Neural cell (in vitro differentiated cells): ENCODE measurements around the gene CAGE1. TPM values are rescaled to one million over a fixed set of nuclear protein-coding genes. Genes with fewer than 3 reads are reported as not detected.

ENCODE experiments used
- H2AFZ ChIP-seq: fragments of 200-600, 300-800 bp; sonication (generic), shearing (Covaris generic); 2 replicates; pipeline ENCODE4 v1.6.0; 2014; ENCODE audit warnings: low read depth, mild to moderate bottlenecking, antibody characterized with exemption, low read length, moderate library complexity
- H3F3A ChIP-seq: fragments of 200-600 bp; shearing (Covaris generic); 2 replicates; pipeline ENCODE4 v1.6.1; 2016; ENCODE audit warnings: mild to moderate bottlenecking, moderate library complexity, mixed read lengths, antibody characterized with exemption, low read length; ENCODE audit not compliant: insufficient read depth, poor library complexity, severe bottlenecking
- H3K27ac ChIP-seq: fragments of 200-600, 300-800 bp; sonication (generic), shearing (Covaris generic); 2 replicates; pipeline ENCODE4 v1.5.1; 2014; ENCODE audit warnings: mild to moderate bottlenecking, low read length, moderate library complexity
- H3K27me3 ChIP-seq: fragments of 300-800, 200-600 bp; sonication (generic), shearing (Covaris generic); 2 replicates; pipeline ENCODE4 v1.6.0; 2014; ENCODE audit warnings: mild to moderate bottlenecking, low read depth, low read length, moderate library complexity; ENCODE audit not compliant: insufficient read depth
- H3K36me3 ChIP-seq: fragments of 300-800, 200-600 bp; sonication (generic), shearing (Covaris generic); 2 replicates; pipeline ENCODE4 v1.5.1; 2014; ENCODE audit warnings: mild to moderate bottlenecking, antibody characterized with exemption, low read length, moderate library complexity; ENCODE audit not compliant: insufficient read depth
- H3K4me2 ChIP-seq: fragments of 300-800, 200-600 bp; sonication (generic), shearing (Covaris generic); 2 replicates; pipeline ENCODE4 v1.6.0; 2014; ENCODE audit warnings: mild to moderate bottlenecking, low read length
- H3K4me3 ChIP-seq: fragments of 300-800, 200-600 bp; sonication (generic), shearing (Covaris generic); 2 replicates; pipeline ENCODE4 v1.5.1; 2014; ENCODE audit warnings: mild to moderate bottlenecking, low read length, moderate library complexity
- H3K79me2 ChIP-seq: fragments of 200-600 bp; shearing (Covaris generic); replicated peaks from 2 replicates; pipeline ENCODE4 v1.6.0; 2014; ENCODE audit warnings: mild to moderate bottlenecking, low read length, moderate library complexity; ENCODE audit not compliant: insufficient read depth
- H3K9ac ChIP-seq: fragments of 300-800, 200-600 bp; sonication (generic), shearing (Covaris generic); 2 replicates; pipeline ENCODE4 v1.6.1; 2016; ENCODE audit warnings: mild to moderate bottlenecking, low read length, mixed read lengths
- H3K9me2 ChIP-seq: fragments of 200-600 bp; shearing (Covaris generic); 2 replicates; pipeline ENCODE4 v1.6.1; 2016; ENCODE audit warnings: mild to moderate bottlenecking, low read length, mixed read lengths; ENCODE audit not compliant: insufficient read depth
- H3K9me3 ChIP-seq: fragments of 200-600, 300-800 bp; sonication (generic), shearing (Covaris generic); 2 replicates; pipeline ENCODE4 v1.6.1; 2016; ENCODE audit warnings: mild to moderate bottlenecking, mixed run types, low read length, moderate library complexity, mixed read lengths
- H4K20me1 ChIP-seq: fragments of 200-600 bp; shearing (Covaris generic); 2 replicates; pipeline ENCODE4 v1.6.1; 2016; ENCODE audit warnings: mild to moderate bottlenecking, mixed run types; ENCODE audit not compliant: insufficient read depth
- EP300 ChIP-seq: fragments of 450-650 bp; conservative IDR thresholded peaks from 2 replicates; pipeline ENCODE4 v1.6.1; 2014; ENCODE audit warnings: antibody characterized with exemption, mild to moderate bottlenecking, moderate library complexity; ENCODE audit not compliant: poor library complexity, severe bottlenecking
- EZH2 ChIP-seq: fragments of 200-600, 300-800 bp; shearing (Covaris generic), sonication (generic); IDR thresholded peaks from 2 replicates; pipeline ENCODE4 v1.6.1; 2014; ENCODE audit warnings: antibody characterized with exemption, low read length, borderline replicate concordance, mild to moderate bottlenecking; ENCODE audit not compliant: insufficient read depth, poor library complexity, severe bottlenecking
- MXI1 ChIP-seq: fragments of 450-650 bp; conservative IDR thresholded peaks from 2 replicates; pipeline ENCODE4 v1.6.1; 2014; ENCODE audit warnings: antibody characterized with exemption, mild to moderate bottlenecking; ENCODE audit not compliant: poor library complexity, severe bottlenecking
- POLR2AphosphoS5 ChIP-seq: IDR thresholded peaks from 2 replicates; pipeline ENCODE4 v1.6.1; 2012
- RAD21 ChIP-seq: fragments of 450-650 bp; conservative IDR thresholded peaks from 2 replicates; pipeline ENCODE4 v1.6.1; 2014; ENCODE audit warnings: antibody characterized with exemption, mild to moderate bottlenecking, moderate library complexity
- SMC3 ChIP-seq: fragments of 450-650 bp; conservative IDR thresholded peaks from 2 replicates; pipeline ENCODE4 v1.6.1; 2014; ENCODE audit warnings: antibody characterized with exemption, mild to moderate bottlenecking, moderate library complexity; ENCODE audit not compliant: poor library complexity
- TAF1 ChIP-seq: IDR thresholded peaks from 2 replicates; pipeline ENCODE4 v1.6.1; 2012; ENCODE audit warnings: low read depth
- polyA plus RNA-seq: library from polyadenylated mRNA; depleted of rRNA; stranded (reverse); fragments of >200 nt; gene quantifications from 2 replicates; pipeline ENCODE4 v1.2.3, GENCODE V29; 2014
- TF ChIP-seq, protein P1 (sequence below): IDR thresholded peaks from 2 replicates; pipeline ENCODE4 v1.6.1; 2012; ENCODE audit warnings: borderline replicate concordance
- TF ChIP-seq, protein P2 (sequence below): fragments of 450-650 bp; IDR thresholded peaks from 2 replicates; pipeline ENCODE4 v1.5.1; 2014; ENCODE audit warnings: antibody characterized with exemption, mild to moderate bottlenecking, moderate library complexity; ENCODE audit not compliant: poor library complexity, severe bottlenecking

CAGE1 gene
- polyA plus RNA-seq, 1 donor from 2014 or later: not detected

DNA sequence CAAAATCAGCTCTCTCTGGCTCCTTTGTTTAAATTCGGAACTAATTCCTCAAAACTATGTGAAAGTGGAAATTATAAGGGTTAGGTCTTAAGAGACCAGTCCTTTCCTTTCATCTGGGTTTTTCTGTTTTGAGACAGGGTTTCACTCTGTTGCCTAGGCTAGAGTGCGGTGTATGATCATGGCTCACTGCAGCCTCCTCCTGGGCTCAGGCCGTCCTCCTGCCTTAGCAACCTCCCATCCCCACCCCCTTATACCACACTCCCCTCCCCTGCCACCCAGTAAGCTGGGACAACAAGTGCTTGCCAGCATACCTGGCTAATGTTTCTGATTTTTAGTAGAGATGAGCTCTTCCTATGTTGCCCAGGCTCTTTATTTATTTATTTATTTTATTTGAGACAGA, 63.8 kb downstream of the CAGE1 start:
- Histone ChIP-seq H3K79me2 (no peaks in the 10 kb centered on the region), H3K4me2 (no peak overlapping the region), H3K27ac (no peak overlapping the region), H4K20me1 (no peaks in the 10 kb centered on the region), H3K27me3 (no peaks in the 10 kb centered on the region), H3F3A (no peaks in the 10 kb centered on the region), H2AFZ (no peak overlapping the region), H3K9me2 (no peaks in the 10 kb centered on the region), H3K4me3 (no peak overlapping the region), H3K9ac (no peak overlapping the region), H3K9me3 (no peaks in the 10 kb centered on the region), H3K36me3 (no peaks in the 10 kb centered on the region)
- TF ChIP-seq TAF1: no peak
- no peak for TF ChIP-seq POLR2AphosphoS5
- TF ChIP-seq EZH2: no peak
- no peak for TF ChIP-seq SMC3
- TF ChIP-seq, protein P1, sequence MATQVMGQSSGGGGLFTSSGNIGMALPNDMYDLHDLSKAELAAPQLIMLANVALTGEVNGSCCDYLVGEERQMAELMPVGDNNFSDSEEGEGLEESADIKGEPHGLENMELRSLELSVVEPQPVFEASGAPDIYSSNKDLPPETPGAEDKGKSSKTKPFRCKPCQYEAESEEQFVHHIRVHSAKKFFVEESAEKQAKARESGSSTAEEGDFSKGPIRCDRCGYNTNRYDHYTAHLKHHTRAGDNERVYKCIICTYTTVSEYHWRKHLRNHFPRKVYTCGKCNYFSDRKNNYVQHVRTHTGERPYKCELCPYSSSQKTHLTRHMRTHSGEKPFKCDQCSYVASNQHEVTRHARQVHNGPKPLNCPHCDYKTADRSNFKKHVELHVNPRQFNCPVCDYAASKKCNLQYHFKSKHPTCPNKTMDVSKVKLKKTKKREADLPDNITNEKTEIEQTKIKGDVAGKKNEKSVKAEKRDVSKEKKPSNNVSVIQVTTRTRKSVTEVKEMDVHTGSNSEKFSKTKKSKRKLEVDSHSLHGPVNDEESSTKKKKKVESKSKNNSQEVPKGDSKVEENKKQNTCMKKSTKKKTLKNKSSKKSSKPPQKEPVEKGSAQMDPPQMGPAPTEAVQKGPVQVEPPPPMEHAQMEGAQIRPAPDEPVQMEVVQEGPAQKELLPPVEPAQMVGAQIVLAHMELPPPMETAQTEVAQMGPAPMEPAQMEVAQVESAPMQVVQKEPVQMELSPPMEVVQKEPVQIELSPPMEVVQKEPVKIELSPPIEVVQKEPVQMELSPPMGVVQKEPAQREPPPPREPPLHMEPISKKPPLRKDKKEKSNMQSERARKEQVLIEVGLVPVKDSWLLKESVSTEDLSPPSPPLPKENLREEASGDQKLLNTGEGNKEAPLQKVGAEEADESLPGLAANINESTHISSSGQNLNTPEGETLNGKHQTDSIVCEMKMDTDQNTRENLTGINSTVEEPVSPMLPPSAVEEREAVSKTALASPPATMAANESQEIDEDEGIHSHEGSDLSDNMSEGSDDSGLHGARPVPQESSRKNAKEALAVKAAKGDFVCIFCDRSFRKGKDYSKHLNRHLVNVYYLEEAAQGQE: no peak
- no peak for TF ChIP-seq RAD21
- TF ChIP-seq, protein P2, sequence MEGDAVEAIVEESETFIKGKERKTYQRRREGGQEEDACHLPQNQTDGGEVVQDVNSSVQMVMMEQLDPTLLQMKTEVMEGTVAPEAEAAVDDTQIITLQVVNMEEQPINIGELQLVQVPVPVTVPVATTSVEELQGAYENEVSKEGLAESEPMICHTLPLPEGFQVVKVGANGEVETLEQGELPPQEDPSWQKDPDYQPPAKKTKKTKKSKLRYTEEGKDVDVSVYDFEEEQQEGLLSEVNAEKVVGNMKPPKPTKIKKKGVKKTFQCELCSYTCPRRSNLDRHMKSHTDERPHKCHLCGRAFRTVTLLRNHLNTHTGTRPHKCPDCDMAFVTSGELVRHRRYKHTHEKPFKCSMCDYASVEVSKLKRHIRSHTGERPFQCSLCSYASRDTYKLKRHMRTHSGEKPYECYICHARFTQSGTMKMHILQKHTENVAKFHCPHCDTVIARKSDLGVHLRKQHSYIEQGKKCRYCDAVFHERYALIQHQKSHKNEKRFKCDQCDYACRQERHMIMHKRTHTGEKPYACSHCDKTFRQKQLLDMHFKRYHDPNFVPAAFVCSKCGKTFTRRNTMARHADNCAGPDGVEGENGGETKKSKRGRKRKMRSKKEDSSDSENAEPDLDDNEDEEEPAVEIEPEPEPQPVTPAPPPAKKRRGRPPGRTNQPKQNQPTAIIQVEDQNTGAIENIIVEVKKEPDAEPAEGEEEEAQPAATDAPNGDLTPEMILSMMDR: no peak
- no peak for TF ChIP-seq MXI1
- TF ChIP-seq EP300: no peak

DNA sequence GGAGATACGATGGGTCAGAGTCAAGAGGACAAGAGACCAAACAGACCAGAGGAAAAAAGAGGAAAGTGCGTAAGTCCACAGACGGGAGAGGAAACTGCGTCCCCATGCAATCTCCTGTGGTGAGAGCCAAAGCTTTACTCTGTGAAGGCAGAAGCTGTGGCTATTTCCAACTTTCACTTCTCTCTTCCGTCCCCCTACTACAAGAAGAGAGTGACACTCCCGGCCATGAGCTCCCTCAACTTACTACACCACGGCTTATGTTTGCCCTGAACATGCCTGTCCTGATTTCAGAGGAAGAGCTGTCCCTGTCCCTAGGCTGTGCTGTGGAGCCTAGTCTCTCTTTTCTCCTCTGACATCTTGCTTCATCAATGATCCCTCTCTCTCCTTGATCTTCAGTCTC, 65.0 kb downstream of the CAGE1 start:
- H3K79me2 ChIP-seq: no peaks in the 10 kb centered on the region
- no peak overlapping the region for H3K9ac ChIP-seq
- no peak overlapping the region for H3K27ac ChIP-seq
- H4K20me1 ChIP-seq: no peaks in the 10 kb centered on the region
- no peak overlapping the region for H2AFZ ChIP-seq
- TF ChIP-seq, protein P1: no peak
- TF ChIP-seq EZH2: no peak
- no peak for TF ChIP-seq EP300
- no peak for TF ChIP-seq POLR2AphosphoS5
- TF ChIP-seq MXI1: no peak
- H3F3A ChIP-seq: no peaks in the 10 kb centered on the region
- no peaks in the 10 kb centered on the region for H3K36me3 ChIP-seq
- no peaks in the 10 kb centered on the region for H3K27me3 ChIP-seq
- H3K9me3 ChIP-seq: no peaks in the 10 kb centered on the region
- no peak overlapping the region for H3K4me3 ChIP-seq
- no peak overlapping the region for H3K4me2 ChIP-seq
- no peaks in the 10 kb centered on the region for H3K9me2 ChIP-seq
